IMR-90 (cell line): ENCODE results near the gene ZNF609. TPM values are rescaled to one million over a fixed set of nuclear protein-coding genes. Genes with fewer than 3 reads are reported as not detected.

ENCODE experiments used
- ATAC-seq: fragments of 200-7000 bp; cut with Tn5 transposase; 2 replicates; pipeline ENCODE4 v1.9.1; 2020; ENCODE audit warnings: low read depth, mild to moderate bottlenecking, moderate library complexity
- BruUV-seq: library from RNA; stranded (reverse); fragments of 400-500 nt; replicated peaks from 2 replicates; lab custom pipeline; 2021; lab: Mats Ljungman, UMichigan
- CTCF ChIA-PET: fragments of 300-600 bp; formaldehyde crosslinking; extraction: SDS; loops from one replicate; lab custom pipeline; 2021; ENCODE audit warnings: antibody characterized with exemption; lab: Yijun Ruan, JAX
- POLR2A ChIA-PET: fragments of 300-600 bp; sonication (Branson Sonifier 250); formaldehyde crosslinking; loops from one replicate; lab custom pipeline; 2022; ENCODE audit warnings: antibody characterized with exemption; ENCODE audit not compliant: unreplicated experiment; lab: Charles Lee
- DNase-seq: peaks from one replicate; pipeline ENCODE4 v3.0.0; 2013
- H2AFZ ChIP-seq: replicated peaks from 2 replicates; pipeline ENCODE3; 2013; ENCODE audit warnings: low read length, mild to moderate bottlenecking; ENCODE audit not compliant: poor library complexity
- H2AK5ac ChIP-seq: 2 replicates; pipeline ENCODE4 v1.6.1; 2013; ENCODE audit warnings: low read depth, low read length, inconsistent platforms
- H2AK9ac ChIP-seq: replicated peaks from 2 replicates; pipeline ENCODE3; 2013; ENCODE audit warnings: mild to moderate bottlenecking, low read depth, low read length, moderate library complexity; ENCODE audit not compliant: poor library complexity
- H2BK120ac ChIP-seq: 2 replicates; pipeline ENCODE4 v1.6.1; 2013; ENCODE audit warnings: low read depth, low read length, inconsistent platforms
- H2BK15ac ChIP-seq: 3 replicates; pipeline ENCODE4 v1.6.1; 2013; ENCODE audit warnings: low read depth, low read length, inconsistent platforms
- H2BK20ac ChIP-seq: 2 replicates; pipeline ENCODE4 v1.6.1; 2013; ENCODE audit warnings: low read depth, mild to moderate bottlenecking, inconsistent platforms, low read length, moderate library complexity
- H2BK5ac ChIP-seq: 2 replicates; pipeline ENCODE4 v1.6.1; 2013; ENCODE audit warnings: mild to moderate bottlenecking, low read depth, low read length, inconsistent platforms; ENCODE audit not compliant: poor library complexity, severe bottlenecking
- H3K14ac ChIP-seq: replicated peaks from 2 replicates; pipeline ENCODE4 v1.6.1; 2013; ENCODE audit warnings: low read depth, low read length, inconsistent platforms
- H3K18ac ChIP-seq: 2 replicates; pipeline ENCODE4 v1.6.1; 2013; ENCODE audit warnings: low read depth, low read length, control low read depth
- H3K23ac ChIP-seq: 2 replicates; pipeline ENCODE4 v1.6.1; 2013; ENCODE audit warnings: low read depth, low read length, inconsistent platforms
- H3K27ac ChIP-seq: 2 replicates; pipeline ENCODE4 v1.5.1; 2013; ENCODE audit warnings: mild to moderate bottlenecking, control low read depth, low read length; ENCODE audit not compliant: insufficient read depth
- H3K27me3 ChIP-seq: 2 replicates; pipeline ENCODE4 v1.6.1; 2013; ENCODE audit warnings: low read length; ENCODE audit not compliant: control insufficient read depth, insufficient read depth
- H3K36me3 ChIP-seq: 2 replicates; pipeline ENCODE4 v1.6.1; 2013; ENCODE audit warnings: low read length, mixed read lengths; ENCODE audit not compliant: control insufficient read depth, insufficient read depth
- H3K4ac ChIP-seq: 2 replicates; pipeline ENCODE4 v1.6.1; 2013; ENCODE audit warnings: low read depth, low read length, inconsistent platforms
- H3K4me1 ChIP-seq: 2 replicates; pipeline ENCODE4 v1.6.1; 2013; ENCODE audit warnings: low read length, mixed read lengths; ENCODE audit not compliant: control insufficient read depth, insufficient read depth
- H3K4me2 ChIP-seq: 2 replicates; pipeline ENCODE4 v1.6.1; 2013; ENCODE audit warnings: low read depth, mild to moderate bottlenecking, control low read depth, low read length, moderate library complexity
- H3K4me3 ChIP-seq: 2 replicates; pipeline ENCODE4 v1.5.1; 2013; ENCODE audit warnings: low read depth, mild to moderate bottlenecking, control low read depth, low read length, moderate library complexity; ENCODE audit not compliant: insufficient read depth
- H3K56ac ChIP-seq: 2 replicates; pipeline ENCODE4 v1.6.1; 2013; ENCODE audit warnings: low read length, inconsistent platforms; ENCODE audit not compliant: insufficient read depth; ENCODE audit errors: extremely low read depth
- H3K79me1 ChIP-seq, 2 experiments: 2 replicates each; pipeline ENCODE4 v1.6.1; 2013; ENCODE audit warnings: low read length in 2 of 2, inconsistent platforms in 1 of 2, low read depth in 1 of 2
- H3K9ac ChIP-seq: 2 replicates; pipeline ENCODE4 v1.6.1; 2013; ENCODE audit warnings: low read depth, low read length, control low read depth
- H3K9me1 ChIP-seq: 2 replicates; pipeline ENCODE4 v1.6.1; 2013; ENCODE audit warnings: low read length, inconsistent platforms; ENCODE audit not compliant: insufficient read depth
- H3K9me3 ChIP-seq: 2 replicates; pipeline ENCODE4 v1.6.1; 2013; ENCODE audit warnings: low read length; ENCODE audit not compliant: control insufficient read depth, insufficient read depth
- H4K20me1 ChIP-seq: 2 replicates; pipeline ENCODE4 v1.6.1; 2013; ENCODE audit warnings: low read length, inconsistent platforms; ENCODE audit not compliant: insufficient read depth
- H4K5ac ChIP-seq: 2 replicates; pipeline ENCODE4 v1.6.1; 2013; ENCODE audit warnings: mild to moderate bottlenecking, low read depth, low read length, control low read depth
- H4K8ac ChIP-seq, 2 experiments: 2 replicates each; pipeline ENCODE4 v1.6.1; 2013; ENCODE audit warnings: low read depth in 2 of 2, low read length in 2 of 2, control low read depth in 1 of 2, inconsistent platforms in 1 of 2
- H4K91ac ChIP-seq: 2 replicates; pipeline ENCODE4 v1.6.1; 2013; ENCODE audit warnings: low read depth, low read length, inconsistent platforms; ENCODE audit not compliant: insufficient read depth
- BHLHE40 ChIP-seq: fragments of 150-350 bp; IDR thresholded peaks from 2 replicates; pipeline ENCODE4 v1.6.1; 2016; ENCODE audit warnings: mild to moderate bottlenecking, low read depth, low read length
- CEBPB ChIP-seq: IDR thresholded peaks from 2 replicates; pipeline ENCODE4 v1.6.1; 2012; ENCODE audit warnings: low read depth, low read length, improper control_type of control experiment
- CHD1 ChIP-seq: IDR thresholded peaks from 2 replicates; pipeline ENCODE4 v1.6.1; 2012; ENCODE audit warnings: low read depth, low read length, improper control_type of control experiment
- ELK1 ChIP-seq: fragments of 150-350 bp; IDR thresholded peaks from 2 replicates; pipeline ENCODE4 v1.6.1; 2016; ENCODE audit warnings: low read depth, mild to moderate bottlenecking, low read length, moderate library complexity, borderline replicate concordance
- FOS ChIP-seq: fragments of 150-350 bp; IDR thresholded peaks from 2 replicates; pipeline ENCODE4 v1.6.1; 2016; ENCODE audit warnings: low read depth, low read length
- MAFK ChIP-seq: IDR thresholded peaks from 2 replicates; pipeline ENCODE4 v1.6.1; 2012; ENCODE audit warnings: low read depth, low read length, improper control_type of control experiment
- MAZ ChIP-seq: IDR thresholded peaks from 2 replicates; pipeline ENCODE4 v1.6.1; 2012; ENCODE audit warnings: low read depth, mild to moderate bottlenecking, low read length, improper control_type of control experiment, moderate library complexity, borderline replicate concordance
- MXI1 ChIP-seq: IDR thresholded peaks from 2 replicates; pipeline ENCODE4 v1.6.1; 2012; ENCODE audit warnings: low read depth, mild to moderate bottlenecking, low read length, moderate library complexity, borderline replicate concordance
- RAD21 ChIP-seq: IDR thresholded peaks from 2 replicates; pipeline ENCODE4 v1.6.1; 2012; ENCODE audit warnings: low read length, improper control_type of control experiment
- RCOR1 ChIP-seq: IDR thresholded peaks from 2 replicates; pipeline ENCODE4 v1.6.1; 2012; ENCODE audit warnings: mild to moderate bottlenecking, low read length, improper control_type of control experiment; ENCODE audit not compliant: insufficient replicate concordance
- RFX5 ChIP-seq: IDR thresholded peaks from 2 replicates; pipeline ENCODE4 v1.8.0; 2012; ENCODE audit warnings: low read depth, mild to moderate bottlenecking, low read length, moderate library complexity
- SMC3 ChIP-seq: fragments of 150-350 bp; IDR thresholded peaks from 2 replicates; pipeline ENCODE4 v1.6.1; 2016; ENCODE audit warnings: low read depth, mild to moderate bottlenecking, antibody characterized with exemption, low read length, moderate library complexity
- WGBS, 2 experiments: methylation state at CpG; one replicate each; pipeline versions ENCODE4 v1.1.5 to v1.1.7; 2013; ENCODE audit warnings: missing lambda C conversion rate in 2 of 2; ENCODE audit not compliant: insufficient read length in 1 of 2; ENCODE audit errors: extremely low coverage in 2 of 2; 5-methylcytosine and 5-hydroxymethylcytosine counted together
- dilution Hi-C: fragments of 300-500 bp; cut with HindIII; formaldehyde crosslinking; loops from one replicate; pipeline ENCODE4 v1.14.3; 2018; ENCODE audit warnings: low sequenced_read_pairs; ENCODE audit not compliant: unreplicated experiment
- in situ Hi-C: fragments of 300-500 bp; cut with MboI; formaldehyde crosslinking; loops from 3 replicates; pipeline ENCODE4 v1.14.3; 2019; ENCODE audit warnings: low sequenced_read_pairs, inconsistent platforms, mixed read lengths
- intact Hi-C: fragments of 100-400 bp; cut with micrococcal nuclease; formaldehyde crosslinking; loops from 2 replicates; pipeline ENCODE4 v1.10.0; 2022
- polyA plus RNA-seq, 3 experiments: library from polyadenylated mRNA; depleted of rRNA; stranded (reverse); fragments of >200 nt; gene quantifications; 2 replicates each; pipeline ENCODE4 v1.2.3, GENCODE V29; 2012; ENCODE audit warnings: low replicate concordance in 1 of 3
- total RNA-seq: library from RNA; depleted of rRNA; stranded (reverse); fragments of >200 nt; gene quantifications from 2 replicates; pipeline ENCODE4 v1.2.3, GENCODE V29; 2012
- TF ChIP-seq, protein P1 (sequence below): conservative IDR thresholded peaks from 2 replicates; pipeline ENCODE4 v1.5.1; 2012; ENCODE audit warnings: mild to moderate bottlenecking, low read depth, low read length, improper control_type of control experiment
- TF ChIP-seq, protein P2 (sequence below): fragments of 150-350 bp; IDR thresholded peaks from 2 replicates; pipeline ENCODE4 v1.6.1; 2017; ENCODE audit warnings: mild to moderate bottlenecking, antibody characterized with exemption, low read length, low read depth

Gene ZNF609
- total and polyA plus RNA-seq, 2 of the 4 experiments (the other 2 are of a cell fraction) = 10.4 to 12.5 TPM

- Histone ChIP-seq H4K8ac (no peak overlapping the region), H3K9me1 (peaks cover 12% of the 10 kb centered on the region; the same call in 1 of the 2 replicates), H4K91ac (no peak overlapping the region), H3K27me3 (no peaks in the 10 kb centered on the region), H2BK15ac (no peak overlapping the region), H2AFZ (no peak overlapping the region), H4K20me1 (peaks cover 74% of the 10 kb centered on the region), H2AK5ac (no peak overlapping the region), H3K36me3 (peaks cover 3% of the 10 kb centered on the region; the same call in 1 of the 2 replicates), H3K27ac (no peak overlapping the region), H3K18ac (no peak overlapping the region), H3K79me1 (peaks cover 31 to 74% of the 10 kb centered on the region in 2 experiments), H2BK20ac (no peak overlapping the region), H3K4me1 (peaks cover 10% of the 10 kb centered on the region), H3K56ac (no peak overlapping the region), H3K4me3 (no peak overlapping the region), H3K14ac (no peak overlapping the region), H3K9ac (no peak overlapping the region), H3K23ac (no peak overlapping the region), H3K4me2 (no peak overlapping the region; the same call in 1 of the 2 replicates), H3K9me3 (no peaks in the 10 kb centered on the region), H4K5ac (no peak overlapping the region), H2AK9ac (no peak overlapping the region), H3K4ac (no peak overlapping the region), H2BK120ac (no peak overlapping the region), H2BK5ac (no peak overlapping the region)
- ChIA-PET CTCF (no interaction called here), POLR2A (no interaction called here)
- ATAC-seq = no peak
- TF ChIP-seq MXI1 (no peak), BHLHE40 (no peak), RCOR1 (no peak), RFX5 (no peak), MAFK (no peak), CEBPB (no peak), ELK1 (no peak), MAZ (no peak), RAD21 (no peak), FOS (no peak), CHD1 (no peak), SMC3 (no peak)
- TF ChIP-seq, protein P1, sequence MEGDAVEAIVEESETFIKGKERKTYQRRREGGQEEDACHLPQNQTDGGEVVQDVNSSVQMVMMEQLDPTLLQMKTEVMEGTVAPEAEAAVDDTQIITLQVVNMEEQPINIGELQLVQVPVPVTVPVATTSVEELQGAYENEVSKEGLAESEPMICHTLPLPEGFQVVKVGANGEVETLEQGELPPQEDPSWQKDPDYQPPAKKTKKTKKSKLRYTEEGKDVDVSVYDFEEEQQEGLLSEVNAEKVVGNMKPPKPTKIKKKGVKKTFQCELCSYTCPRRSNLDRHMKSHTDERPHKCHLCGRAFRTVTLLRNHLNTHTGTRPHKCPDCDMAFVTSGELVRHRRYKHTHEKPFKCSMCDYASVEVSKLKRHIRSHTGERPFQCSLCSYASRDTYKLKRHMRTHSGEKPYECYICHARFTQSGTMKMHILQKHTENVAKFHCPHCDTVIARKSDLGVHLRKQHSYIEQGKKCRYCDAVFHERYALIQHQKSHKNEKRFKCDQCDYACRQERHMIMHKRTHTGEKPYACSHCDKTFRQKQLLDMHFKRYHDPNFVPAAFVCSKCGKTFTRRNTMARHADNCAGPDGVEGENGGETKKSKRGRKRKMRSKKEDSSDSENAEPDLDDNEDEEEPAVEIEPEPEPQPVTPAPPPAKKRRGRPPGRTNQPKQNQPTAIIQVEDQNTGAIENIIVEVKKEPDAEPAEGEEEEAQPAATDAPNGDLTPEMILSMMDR = no peak
- TF ChIP-seq, protein P2, sequence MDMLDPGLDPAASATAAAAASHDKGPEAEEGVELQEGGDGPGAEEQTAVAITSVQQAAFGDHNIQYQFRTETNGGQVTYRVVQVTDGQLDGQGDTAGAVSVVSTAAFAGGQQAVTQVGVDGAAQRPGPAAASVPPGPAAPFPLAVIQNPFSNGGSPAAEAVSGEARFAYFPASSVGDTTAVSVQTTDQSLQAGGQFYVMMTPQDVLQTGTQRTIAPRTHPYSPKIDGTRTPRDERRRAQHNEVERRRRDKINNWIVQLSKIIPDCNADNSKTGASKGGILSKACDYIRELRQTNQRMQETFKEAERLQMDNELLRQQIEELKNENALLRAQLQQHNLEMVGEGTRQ = no peak
- intact Hi-C loops (loop anchor here (5.0 kb wide), 1 partner anchor 43 kb away; no protein-coding TSS in a partner anchor), dilution Hi-C loops (no loop called here), in situ Hi-C loops (no loop called here)
- WGBS, 2 experiments = 55% methylated on average over 2 of the region's 3 CpGs; no CpG with 5 or more reads in 1 of the 2 experiments
- no TSS peak for BruUV-seq
- peak; percentile 56 for DNase-seq
These were observed 4.1 kb downstream of the ZNF609 start for GRCh38 chr15:64464276-64465005.
